Stimulated activated CD4-positive, alpha-beta T cell treated with anti-CD3 and anti-CD28 coated beads, Interleukin-1b, Interleukin-23, amount 100 ng/mL, for 24 hours (primary cell): Measurements from ENCODE around the gene MOV10L1.

ENCODE experiments used
- DNase-seq, 4 experiments: peaks; one replicate each; pipeline ENCODE4 v3.0.0-alpha.2; 2020; ENCODE audit warnings: low read depth in 4 of 4, low spot score in 1 of 4

Gene MOV10L1

DNA sequence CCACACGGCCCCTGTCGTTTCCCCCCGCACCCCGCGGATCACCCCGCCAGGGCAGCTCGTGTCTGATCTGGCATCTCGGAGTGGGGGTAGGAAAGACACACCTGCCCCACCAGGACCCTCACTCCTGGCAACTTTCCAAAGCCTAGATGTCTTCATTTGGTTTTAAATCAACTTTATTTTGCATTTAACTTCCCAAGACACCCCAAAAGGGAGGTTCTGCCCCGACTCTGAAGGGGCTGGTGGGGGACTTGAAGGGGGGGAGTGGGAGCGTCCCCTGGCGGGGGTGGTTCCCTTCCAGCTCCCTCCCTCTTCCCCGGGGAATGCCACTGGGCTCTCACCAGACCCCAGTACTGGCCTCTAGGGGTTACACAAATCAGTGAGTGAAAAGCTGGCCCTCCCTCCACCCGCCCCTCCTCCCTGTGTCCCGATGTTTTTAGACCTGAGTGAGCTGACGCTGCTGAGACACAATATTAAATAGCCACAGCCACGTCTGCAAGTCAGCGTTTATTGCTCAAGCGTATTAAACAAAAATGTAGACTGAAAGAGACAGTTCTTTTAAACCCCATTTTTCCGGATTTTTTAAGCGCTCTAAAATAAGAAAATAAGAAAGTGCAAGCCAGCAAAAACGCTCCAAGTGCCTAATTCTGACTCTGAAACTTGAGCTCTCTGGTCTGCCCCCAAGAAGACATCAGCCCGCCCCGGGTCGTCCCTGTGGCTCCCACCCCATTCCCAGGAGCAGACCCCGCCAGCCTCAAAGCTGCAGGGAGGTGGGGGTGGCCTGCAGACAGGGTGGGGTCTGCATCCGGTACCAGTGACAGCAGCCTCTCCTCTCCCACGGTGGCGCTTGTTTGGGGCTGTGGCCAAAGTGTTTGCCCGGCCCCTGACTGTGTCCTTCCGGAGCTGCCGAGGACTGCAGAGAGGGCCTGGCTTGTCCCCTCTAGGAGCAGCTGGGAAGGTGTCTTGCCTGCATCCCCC is 30.6 kb upstream of the MOV10L1 start:
- no peak for DNase-seq

DNA sequence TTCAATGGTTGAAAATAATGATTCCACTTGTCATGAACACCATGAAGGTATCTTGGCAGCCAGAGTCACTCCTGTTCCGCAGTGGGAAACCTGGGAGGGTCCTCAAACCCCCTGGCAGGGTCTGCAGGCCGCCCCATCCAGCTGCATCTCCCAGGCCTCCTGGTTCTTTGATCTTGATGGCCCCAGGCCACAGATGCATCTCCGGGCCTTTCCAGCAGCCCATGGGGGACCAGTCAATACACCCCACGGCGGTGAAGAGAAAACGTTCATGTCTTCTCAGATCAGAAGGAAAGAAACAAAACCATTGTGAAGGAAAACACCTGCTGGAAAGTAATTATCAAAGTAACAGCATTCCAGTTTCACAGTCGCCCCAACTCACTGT is 29.9 kb upstream of the MOV10L1 start:
- DNase-seq: no peak

DNA sequence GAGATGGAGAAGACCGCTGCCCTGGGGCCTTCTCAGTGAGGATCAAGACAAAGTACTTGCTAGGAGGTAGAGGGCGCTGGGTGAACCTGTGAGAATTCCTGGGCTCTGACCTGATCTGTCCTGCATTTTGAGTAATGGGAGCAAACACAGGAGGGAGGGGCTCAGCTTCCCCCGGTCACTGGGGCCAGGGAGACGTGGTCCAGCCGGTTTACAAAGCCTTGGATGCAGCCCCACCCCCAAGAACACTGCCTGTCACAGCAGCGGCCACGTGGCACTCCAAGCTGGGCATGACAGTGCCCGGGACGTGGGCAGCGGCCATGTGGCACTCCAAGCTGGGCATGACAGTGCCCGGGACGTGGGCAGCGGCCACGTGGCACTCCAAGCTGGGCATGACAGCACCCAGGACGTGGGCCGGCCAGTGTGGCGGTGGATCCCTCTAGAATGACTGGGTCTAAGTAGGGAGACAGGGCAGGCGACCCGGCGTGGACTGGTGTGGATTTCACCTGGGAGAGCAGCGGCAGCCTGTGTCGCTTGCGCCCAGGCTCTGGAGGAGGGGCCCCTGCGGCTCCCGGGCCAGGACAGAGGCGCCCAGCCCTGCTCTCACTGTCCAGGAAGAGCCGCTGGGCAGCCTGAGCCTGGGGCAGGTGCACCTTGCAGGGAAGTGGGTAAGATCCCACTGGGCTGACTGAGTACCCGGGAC is 29.2 kb upstream of the MOV10L1 start:
- DNase-seq: no peak

DNA sequence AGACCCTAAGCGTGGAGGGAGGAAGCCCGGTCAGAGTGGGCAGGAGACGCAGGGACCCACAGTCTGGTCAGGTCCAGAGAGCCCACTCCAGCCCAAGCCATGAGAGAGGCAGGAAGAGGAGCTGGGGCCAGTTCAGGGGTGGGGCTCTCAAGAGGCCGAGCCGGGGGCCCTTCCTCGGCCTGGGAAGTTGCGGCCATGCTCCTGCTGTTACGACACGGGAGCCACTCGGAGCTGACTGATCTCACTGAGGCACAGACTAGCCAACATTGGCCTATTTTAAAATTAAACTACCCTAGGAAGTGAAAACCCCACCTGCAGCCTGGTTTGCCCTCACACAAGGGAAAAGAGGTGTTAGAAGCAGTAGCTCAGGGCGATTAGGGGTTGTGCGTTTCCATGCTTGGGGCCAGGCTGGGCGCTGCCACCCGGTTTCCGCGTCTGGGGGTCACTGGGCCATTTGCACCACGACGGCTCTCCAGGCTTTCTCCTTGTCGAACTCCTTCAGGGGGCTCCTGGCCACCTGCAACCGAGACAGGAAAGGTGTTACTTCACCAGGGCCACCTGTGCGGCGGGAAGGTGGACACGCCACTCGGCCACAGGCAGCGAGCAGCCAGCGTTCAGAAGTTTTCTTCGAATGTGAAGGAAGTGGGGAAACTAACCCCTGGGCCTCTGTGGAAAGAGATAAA is 28.5 kb upstream of the MOV10L1 start:
- no peak for DNase-seq

DNA sequence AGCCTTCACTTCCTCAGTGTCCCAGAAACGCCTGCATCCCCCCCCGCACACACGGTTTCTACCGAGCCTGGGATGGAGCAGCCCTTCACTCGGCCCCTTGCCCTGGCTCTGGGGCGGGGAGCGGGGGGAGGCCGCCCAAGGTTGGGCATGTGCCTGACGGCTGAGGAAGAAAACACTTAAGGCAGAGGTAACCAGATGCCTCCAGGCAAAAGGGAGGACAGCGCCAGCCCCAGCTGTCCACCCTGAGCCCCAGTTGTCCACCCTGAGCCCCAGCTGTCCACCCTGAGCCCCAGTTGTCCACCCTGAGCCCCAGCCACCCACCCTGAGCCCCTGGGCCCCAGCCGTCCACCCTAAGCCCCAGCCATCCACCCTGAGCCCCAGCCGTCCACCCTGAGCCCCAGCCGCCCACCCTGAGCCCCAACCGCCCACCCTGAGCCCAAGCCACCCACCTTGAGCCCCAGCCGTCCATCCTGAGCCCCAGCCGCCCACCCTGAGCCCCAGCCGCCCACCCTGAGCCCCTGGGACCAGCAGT is 27.9 kb upstream of the MOV10L1 start:
- DNase-seq: no peak

DNA sequence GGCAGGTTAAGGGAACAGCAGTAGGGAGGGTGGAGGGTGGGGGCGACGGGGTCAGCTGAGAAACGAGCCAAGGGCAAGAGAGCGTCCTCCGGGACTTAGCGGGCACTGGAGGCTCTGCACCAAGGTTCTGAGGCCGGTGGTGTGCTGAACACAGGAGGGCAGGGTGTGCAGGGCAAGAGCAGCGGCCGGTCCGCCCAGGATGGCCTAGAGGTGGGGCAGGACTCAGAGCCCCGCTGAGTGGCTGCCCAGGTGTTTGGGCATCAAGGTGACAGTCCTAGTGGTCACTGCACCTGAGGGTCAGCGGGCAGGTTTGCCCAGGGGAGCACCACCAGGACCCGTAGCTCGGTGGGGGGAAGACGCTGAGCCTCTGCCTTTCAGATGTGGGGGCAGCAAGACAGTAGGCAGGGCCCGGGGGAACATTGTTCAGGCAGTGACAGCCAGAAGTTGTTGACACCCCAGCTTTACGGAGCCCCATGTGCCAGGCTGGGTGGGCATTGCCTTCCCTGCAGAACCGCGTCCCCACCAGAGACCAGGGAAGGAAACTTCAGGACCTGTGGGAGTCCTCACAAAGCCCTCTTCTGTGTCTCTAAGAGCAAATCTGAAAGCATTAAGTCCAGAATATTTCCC is 27.2 kb upstream of the MOV10L1 start:
- no peak for DNase-seq

DNA sequence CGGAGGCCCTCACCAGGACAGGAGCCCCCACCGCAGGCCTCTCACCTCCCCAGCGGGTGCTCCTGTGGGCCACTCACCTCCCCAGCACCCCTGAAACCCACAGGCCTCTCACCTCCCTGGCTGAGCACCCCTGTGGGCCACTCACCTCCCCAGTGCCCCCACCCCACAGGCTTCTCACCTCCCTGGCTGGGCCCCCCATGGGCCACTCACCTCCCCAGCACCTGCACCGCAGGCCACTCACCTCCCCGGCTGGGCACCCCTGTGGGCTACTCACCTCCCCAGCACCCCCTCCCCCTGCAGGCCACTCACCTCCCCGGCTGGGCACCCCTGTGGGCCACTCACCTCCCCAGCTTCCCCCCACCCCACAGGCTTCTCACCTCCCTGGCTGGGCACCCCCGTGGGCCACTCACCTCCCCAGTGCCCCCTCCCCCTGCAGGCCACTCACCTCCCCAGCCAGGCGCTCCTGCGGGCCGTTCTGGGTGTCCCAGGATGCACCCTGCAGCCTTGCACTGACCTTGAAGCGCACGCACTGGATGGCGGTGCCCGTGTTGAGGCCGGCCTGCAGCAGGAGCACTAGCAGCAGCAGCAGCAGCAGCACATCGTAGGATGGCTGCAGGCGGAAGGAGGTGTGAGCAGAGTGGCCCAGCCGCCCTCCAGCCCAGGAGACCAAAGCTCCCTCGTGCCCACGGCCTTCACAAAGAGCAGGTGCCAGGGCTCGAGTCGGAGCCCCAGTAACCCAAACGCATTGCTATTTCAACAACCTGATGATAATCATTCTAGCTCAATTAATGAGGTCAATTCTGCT is 26.0 kb upstream of the MOV10L1 start:
- DNase-seq: no peak

DNA sequence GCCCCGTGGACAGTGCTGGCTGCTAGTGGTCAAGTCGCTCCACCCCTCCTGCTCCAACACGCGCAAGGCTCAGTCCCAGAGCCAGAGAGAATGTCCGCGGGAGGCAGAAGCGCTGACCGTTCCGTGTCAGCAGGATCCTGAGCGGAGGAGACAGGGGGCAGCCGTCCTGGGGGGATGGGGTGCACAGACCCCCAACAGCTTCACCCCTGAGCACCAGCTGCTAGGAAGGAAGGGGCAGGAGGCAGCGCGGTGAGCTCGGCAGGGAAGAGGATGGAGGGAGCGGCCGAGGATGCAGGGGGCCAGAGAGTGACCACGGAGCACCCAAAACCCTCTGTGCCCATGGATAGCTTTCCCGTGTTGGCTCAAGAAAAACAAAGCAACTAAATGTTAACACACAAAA is 25.4 kb upstream of the MOV10L1 start:
- DNase-seq: no peak

DNA sequence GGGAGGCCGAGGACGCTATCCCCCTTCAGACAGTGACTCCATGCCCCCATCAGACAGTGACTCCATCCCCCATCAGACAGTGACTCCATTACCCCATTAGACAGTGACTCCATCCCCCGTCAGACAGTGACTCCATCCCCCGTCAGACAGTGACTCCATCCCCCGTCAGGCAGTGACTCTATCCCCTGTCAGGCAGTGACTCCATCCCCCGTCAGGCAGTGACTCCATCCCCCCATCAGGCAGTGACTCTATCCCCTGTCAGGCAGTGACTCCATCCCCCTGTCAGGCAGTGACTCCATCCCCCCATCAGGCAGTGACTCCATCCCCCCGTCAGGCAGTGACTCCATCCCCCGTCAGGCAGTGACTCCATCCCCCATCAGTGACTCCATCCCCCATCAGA is 22.6 kb upstream of the MOV10L1 start:
- DNase-seq: no peak

DNA sequence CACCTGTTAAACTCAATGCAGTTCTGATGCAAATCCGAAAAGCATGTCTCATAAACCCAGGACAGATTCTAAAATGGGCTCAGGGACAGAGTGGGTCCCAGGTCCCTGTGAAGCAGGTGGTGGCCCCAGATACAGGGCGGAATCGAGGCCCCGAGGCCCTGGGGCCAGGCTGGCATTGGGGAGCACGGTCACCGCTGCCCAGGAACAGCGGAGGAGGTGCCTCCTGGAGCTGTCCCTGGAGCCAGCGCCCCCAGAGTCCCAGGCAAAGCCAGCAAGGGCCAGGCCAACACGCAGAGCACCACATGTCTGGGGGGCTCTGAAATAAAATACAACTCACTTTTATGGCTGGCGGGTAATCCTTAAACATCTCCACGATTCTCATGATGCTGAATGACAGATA is 21.7 kb upstream of the MOV10L1 start:
- DNase-seq: no peak

DNA sequence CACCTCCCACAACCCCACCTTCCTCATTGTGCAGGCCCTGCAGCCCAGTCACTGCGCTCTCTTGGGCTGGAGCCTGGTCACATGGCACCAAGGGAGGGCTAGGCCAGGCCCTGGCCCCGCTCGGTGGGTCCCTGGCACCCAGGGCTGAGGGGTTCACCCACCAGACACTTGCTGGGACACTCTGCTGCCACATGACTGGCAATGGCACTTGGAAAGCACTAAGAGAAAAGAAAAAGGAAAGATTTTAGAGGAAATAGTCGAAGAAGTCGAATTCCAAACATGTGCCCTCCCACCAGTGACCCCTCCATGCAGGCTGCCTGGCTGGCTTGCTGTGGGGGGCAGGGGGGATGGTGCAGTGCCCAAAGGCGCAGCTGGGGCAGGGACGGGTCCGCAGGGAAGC is 19.4 kb upstream of the MOV10L1 start:
- no peak for DNase-seq

DNA sequence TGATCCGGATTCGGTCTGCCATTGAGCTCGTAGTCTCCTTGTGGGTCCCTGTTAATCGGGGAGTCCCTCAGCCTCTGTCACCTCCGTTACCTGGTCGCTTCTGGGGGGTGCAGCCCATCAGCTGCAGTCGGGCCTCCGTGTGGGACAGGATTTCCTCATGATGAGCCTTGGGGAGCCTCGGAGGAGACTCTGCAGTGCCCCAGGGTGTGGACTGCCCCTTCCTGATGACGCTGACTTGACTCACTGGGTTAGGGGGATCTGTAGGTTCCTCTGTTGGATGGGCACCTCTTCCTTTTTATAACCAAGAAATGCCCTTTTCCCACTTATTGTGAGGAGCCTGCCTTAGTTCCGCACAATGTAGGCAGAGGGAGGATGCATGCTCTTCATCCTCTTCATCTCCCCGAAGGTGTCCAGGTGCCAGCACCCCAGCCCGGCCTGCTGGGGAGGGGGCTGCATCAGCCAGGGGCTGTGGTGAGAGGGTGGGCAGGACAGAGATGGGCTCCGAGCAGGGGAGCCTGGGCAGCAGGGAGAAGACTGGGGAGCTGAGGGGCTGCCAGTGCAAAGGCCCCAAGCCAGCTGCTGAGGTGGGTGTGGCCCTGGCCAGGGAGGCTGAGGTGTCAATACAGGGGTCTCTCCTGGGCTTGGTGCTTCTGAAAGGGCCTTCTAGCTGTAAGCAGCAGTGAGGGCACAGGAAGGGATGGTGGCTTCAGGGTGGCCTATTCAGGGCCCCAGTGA is 18.2 kb upstream of the MOV10L1 start:
- no peak for DNase-seq

DNA sequence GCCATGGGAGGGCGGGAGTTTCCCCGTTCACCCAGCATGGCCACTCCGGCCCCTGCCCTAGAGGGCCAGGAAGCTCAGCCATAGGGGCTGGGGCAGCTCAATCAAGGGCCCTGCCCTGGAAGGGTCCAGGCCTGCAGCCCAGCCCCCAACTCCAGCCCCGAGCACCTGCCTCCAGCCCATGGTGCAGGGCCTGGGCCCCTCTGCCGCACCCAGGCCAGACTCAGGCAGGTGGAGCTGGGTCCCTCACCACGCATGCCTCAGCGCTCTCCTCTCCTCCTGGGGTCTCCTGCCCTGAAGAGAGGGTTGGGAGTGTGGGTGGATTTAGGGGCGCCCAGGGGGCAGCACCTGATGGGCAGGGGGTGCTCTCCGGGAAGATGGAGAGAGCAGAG is 17.6 kb upstream of the MOV10L1 start:
- DNase-seq: no peak

DNA sequence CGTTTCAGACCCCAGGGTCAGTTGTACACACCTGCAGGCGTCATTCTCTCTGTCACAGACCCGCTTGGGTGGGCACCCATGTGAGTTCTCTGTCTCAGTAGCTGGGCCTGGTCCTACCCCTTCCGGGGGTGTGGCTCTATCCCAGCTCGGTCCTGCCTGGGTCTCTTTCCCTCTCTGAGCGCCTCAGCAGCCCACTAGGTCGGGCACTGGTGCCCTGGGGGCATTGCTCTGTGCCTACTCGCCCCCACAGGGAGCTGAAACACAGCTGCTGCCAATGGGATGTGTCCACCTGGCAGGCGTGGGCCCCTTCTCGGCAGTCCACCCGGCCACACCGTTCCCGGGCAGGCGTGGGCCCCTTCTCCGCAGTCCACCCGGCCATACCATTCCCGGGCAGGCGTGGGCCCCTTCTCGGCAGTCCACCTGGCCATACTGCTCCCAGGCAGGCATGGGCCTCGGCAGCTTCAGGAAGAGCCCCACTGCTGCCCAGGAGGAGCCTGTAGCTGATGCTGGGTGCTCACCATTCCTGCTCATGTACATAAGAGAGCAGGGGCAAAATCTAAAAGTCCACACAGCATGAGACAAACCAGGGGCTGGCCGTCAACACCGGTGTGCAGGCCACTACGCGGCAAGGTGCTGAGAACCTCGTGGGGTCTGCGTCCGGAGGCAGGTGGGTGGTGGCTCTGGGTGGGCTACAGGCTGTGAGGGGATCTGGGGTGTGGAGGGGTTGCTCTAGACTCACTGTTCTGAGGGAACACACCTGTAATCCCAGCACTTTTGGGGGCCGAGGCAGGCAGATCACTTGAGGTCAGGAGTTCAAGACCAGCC is 16.9 kb upstream of the MOV10L1 start:
- DNase-seq: no peak

DNA sequence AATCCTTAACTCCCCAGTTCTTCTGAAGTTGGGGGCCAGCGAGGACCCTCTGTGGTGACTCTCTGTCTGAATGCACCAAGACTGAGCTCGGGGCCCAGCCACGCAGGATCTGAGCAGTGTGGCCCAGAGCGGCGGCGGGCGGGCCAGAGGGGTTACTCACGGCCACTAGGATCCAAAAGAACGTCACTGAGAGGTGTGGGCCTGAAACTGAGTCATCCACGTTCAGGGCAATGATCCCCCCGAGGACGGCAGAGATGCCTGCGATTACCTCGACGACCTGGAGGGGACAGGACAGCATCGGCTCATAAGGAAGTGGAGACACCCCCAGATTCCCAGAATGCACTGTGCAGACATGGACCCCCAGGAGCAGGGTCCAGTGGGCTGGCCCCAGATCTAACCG is 15.8 kb upstream of the MOV10L1 start:
- DNase-seq: no peak

DNA sequence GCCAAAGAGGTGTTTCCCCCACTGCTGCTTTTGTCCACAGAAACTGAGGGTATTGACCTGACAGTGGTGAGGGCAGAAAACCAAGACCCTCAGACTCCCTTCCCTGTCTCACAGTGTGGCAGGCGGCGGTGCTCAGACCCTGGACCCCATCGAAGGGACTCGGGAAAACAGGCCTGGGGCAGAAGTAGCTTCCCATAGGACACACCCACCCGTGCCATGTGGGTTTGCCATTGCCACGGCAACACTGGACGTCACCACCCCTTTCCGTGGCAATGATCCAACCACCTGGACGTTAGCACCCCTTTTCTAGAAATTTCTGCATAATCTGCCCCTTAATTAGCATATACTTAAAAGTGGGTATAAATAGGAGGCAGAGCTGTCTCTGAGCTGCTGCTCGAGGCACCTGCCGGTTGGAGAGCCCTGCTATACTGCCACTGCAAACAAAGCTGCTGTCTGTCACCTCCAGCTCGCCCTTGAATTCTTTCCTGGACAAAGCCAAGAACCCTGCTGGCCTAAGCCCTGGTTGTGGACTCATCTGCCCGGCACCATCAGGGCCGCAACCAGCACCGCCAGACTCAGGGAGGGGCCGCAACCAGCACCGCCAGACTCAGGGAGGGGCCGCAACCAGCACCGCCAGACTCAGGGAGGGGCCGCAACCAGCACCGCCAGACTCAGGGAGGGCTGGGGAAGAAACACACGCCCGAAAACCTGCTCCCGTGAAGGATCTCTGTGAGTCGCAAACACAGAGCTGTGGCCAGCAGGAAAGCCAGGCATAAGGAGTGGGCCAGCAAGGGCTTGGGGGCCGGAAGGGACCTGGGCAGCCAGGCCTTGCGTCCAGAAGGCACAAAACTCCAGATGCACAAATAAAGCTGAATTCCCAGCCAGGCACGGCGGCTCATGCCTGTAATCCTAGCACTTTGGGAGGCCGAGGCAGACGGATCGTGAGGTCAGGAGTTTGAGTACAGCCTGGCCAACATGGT is 15.0 kb upstream of the MOV10L1 start:
- DNase-seq: no peak

DNA sequence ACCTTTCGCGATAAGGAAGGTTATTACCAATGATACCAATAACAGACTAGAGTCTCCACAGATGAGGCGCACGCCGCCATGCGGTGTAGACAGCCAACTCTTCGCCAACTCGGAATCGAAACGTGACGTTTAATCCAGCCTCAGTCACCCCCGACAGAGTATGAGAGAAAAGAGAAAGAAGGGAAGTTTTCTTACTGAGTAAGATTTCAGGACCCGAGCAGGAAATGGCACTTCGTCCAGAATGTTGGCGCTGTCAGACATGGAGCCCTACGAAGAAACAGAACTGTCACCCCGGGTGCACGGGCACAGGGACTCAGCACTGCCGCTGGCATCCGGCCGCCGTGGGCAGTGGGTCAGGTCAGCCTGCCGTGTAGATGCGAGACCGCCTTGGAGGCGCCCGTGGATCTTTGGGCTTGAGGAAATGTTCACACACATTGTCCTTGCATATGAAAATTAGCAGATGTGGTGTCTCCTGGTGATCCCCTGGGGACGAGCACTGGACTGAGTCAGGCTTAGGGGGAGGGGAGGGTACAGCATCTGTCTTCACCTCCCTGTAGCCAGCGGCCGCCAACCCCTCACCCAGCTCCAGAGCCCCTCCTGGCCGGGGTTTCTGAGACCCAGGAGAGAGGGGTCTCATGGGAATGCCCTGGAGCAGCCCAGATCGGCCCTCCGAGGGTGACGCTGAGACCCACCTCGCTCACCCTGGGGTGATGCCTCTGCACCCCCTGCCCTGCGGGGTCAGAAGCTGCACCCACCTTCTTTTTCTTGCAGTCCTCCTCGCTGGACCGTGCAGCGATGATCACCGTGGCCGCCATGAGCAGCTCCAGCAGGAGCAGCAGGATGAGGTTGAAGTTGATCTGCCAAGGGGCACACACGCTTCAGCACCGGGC is 12.9 kb upstream of the MOV10L1 start:
- DNase-seq: no peak
